GM21360 (cell line): ENCODE measurements around the gene NEUROG2.

ENCODE experiments used
- ATAC-seq: cut with Tn5 transposase; IDR thresholded peaks from one replicate; pipeline ENCODE4 v1.9.1; 2021; ENCODE audit warnings: mild to moderate bottlenecking, moderate library complexity; ENCODE audit not compliant: unreplicated experiment

Gene NEUROG2

GRCh38 chr4:112521123-112522023 lies 5.4 kb upstream of the NEUROG2 start:
- no peak for ATAC-seq

- ATAC-seq: no peak
Measured at GRCh38 chr4:112520598-112521122, 4.7 kb upstream of the NEUROG2 start.

GRCh38 chr4:112519689-112520597 lies 4.0 kb upstream of the NEUROG2 start:
- no peak for ATAC-seq

- ATAC-seq: no peak
Measured at GRCh38 chr4:112518675-112519074, 2.7 kb upstream of the NEUROG2 start.

GRCh38 chr4:112517911-112518310 lies 1.9 kb upstream of the NEUROG2 start:
- ATAC-seq: no peak

GRCh38 chr4:112517067-112517634 lies 1.2 kb upstream of the NEUROG2 start:
- ATAC-seq: peak; percentile 26

- ATAC-seq: peak; percentile 24
Measured at GRCh38 chr4:112516471-112517066, 589 bp upstream of the NEUROG2 start.

- ATAC-seq: peak; percentile 33
Measured at GRCh38 chr4:112515198-112516065, 548 bp downstream of the NEUROG2 start.

GRCh38 chr4:112514647-112515197 lies 1.3 kb downstream of the NEUROG2 start:
- ATAC-seq: peak; percentile 21

- ATAC-seq: peak; percentile 15
Measured at GRCh38 chr4:112513971-112514646, 1.9 kb downstream of the NEUROG2 start.

GRCh38 chr4:112511803-112512118 lies 4.2 kb downstream of the NEUROG2 start:
- ATAC-seq: no peak

GRCh38 chr4:112511093-112511802 lies 4.7 kb downstream of the NEUROG2 start:
- ATAC-seq: no peak

- ATAC-seq: no peak
Measured at GRCh38 chr4:112510291-112511092, 5.5 kb downstream of the NEUROG2 start.

GRCh38 chr4:112509243-112510141 lies 6.5 kb downstream of the NEUROG2 start:
- no peak for ATAC-seq

GRCh38 chr4:112508356-112508755 lies 7.6 kb downstream of the NEUROG2 start:
- no peak for ATAC-seq

GRCh38 chr4:112504807-112505206 lies 11.2 kb downstream of the NEUROG2 start:
- no peak for ATAC-seq

- ATAC-seq: no peak
Measured at GRCh38 chr4:112502871-112503270, 13.1 kb downstream of the NEUROG2 start.
